GM19455 (cell line): ENCODE results near the gene PHPT1.
"Not testable (repeated sequence)": the region's sequence is repeated elsewhere in the genome, so short reads cannot be mapped to it uniquely, and the experiment has no call there.

ENCODE experiments used
- ATAC-seq: cut with Tn5 transposase; IDR thresholded peaks from one replicate; pipeline ENCODE4 v1.9.1; 2021; ENCODE audit not compliant: unreplicated experiment

PHPT1 gene

GRCh38 chr9:136849038-136849959 is at the start of gene PHPT1:
TSS of gene PHPT1 (plus strand) at chr9:136849409. CDS start at chr9:136849431, 22 bp downstream.
- peak; percentile 65 for ATAC-seq

GRCh38 chr9:136799854-136800657 is 49.2 kb upstream of the PHPT1 start:
- ATAC-seq, result no peak

GRCh38 chr9:136802321-136802720 is 46.9 kb upstream of the PHPT1 start:
- ATAC-seq, result no peak

- not testable (repeated sequence) for ATAC-seq
These were observed 46.1 kb upstream of the PHPT1 start for GRCh38 chr9:136803009-136803550.

- no peak for ATAC-seq
These were observed 45.4 kb upstream of the PHPT1 start for GRCh38 chr9:136803551-136804508.

GRCh38 chr9:136804509-136805206 is 44.6 kb upstream of the PHPT1 start:
- ATAC-seq, result no peak

GRCh38 chr9:136805207-136805740 is 43.9 kb upstream of the PHPT1 start:
- no peak for ATAC-seq

GRCh38 chr9:136806067-136806466 is 43.1 kb upstream of the PHPT1 start:
- ATAC-seq, result no peak

GRCh38 chr9:136806631-136807201 is 42.5 kb upstream of the PHPT1 start:
- ATAC-seq, result no peak

GRCh38 chr9:136807281-136808074 is 41.7 kb upstream of the PHPT1 start, which contains the start of gene RABL6:
TSS of gene RABL6 (plus strand) at chr9:136807948. CDS start at chr9:136808197, 249 bp downstream.
- ATAC-seq, result peak; percentile 74

- ATAC-seq, result peak; percentile 36
These were observed 41.0 kb upstream of the PHPT1 start for GRCh38 chr9:136808075-136808805.

- no peak for ATAC-seq
These were observed 40.4 kb upstream of the PHPT1 start for GRCh38 chr9:136808806-136809158.

GRCh38 chr9:136814725-136815421 is 34.3 kb upstream of the PHPT1 start:
- ATAC-seq, result no peak

GRCh38 chr9:136815422-136815782 is 33.8 kb upstream of the PHPT1 start:
- no peak for ATAC-seq

- ATAC-seq, result no peak
These were observed 28.0 kb upstream of the PHPT1 start for GRCh38 chr9:136820971-136821825.

GRCh38 chr9:136821826-136822544 is 27.2 kb upstream of the PHPT1 start:
- ATAC-seq, result no peak
